Lung (tissue), 12 donors: ENCODE measurements around the gene IFITM10. TPM values are rescaled to one million over a fixed set of nuclear protein-coding genes. Genes with fewer than 3 reads are reported as not detected.

Experiments used
- ATAC-seq: fragments of 200-7000 bp; cut with Tn5 transposase; one replicate; pipeline ENCODE4 v1.9.1; 2020; ENCODE audit warnings: moderate number of reproducible peaks; ENCODE audit not compliant: insufficient read depth, low FRiP score
- DNase-seq, 3 donors: peaks; one replicate each; pipeline ENCODE4 v3.0.0-alpha.2; 2013 to 2017
- H3K27ac ChIP-seq, 2 donors: one replicate each; pipeline ENCODE4 v1.5.1; 2013; ENCODE audit warnings: mild to moderate bottlenecking in 2 of 2, moderate library complexity in 2 of 2, control low read depth in 1 of 2, inconsistent platforms in 1 of 2, low read depth in 1 of 2, low read length in 1 of 2
- H3K27me3 ChIP-seq, 3 donors: one replicate each; pipeline ENCODE4 v1.5.1; 2013; ENCODE audit warnings: low read length in 2 of 3; ENCODE audit not compliant: control insufficient read depth in 3 of 3, insufficient read depth in 3 of 3
- H3K36me3 ChIP-seq, 4 donors: one replicate each; pipeline ENCODE4 v1.5.1; 2013; ENCODE audit warnings: low read length in 4 of 4, mild to moderate bottlenecking in 1 of 4, moderate library complexity in 1 of 4; ENCODE audit not compliant: control insufficient read depth in 4 of 4, insufficient read depth in 4 of 4
- H3K4me1 ChIP-seq, 5 donors: one replicate each; pipeline ENCODE4 v1.5.1; 2013; ENCODE audit warnings: low read length in 5 of 5, mild to moderate bottlenecking in 2 of 5, moderate library complexity in 1 of 5; ENCODE audit not compliant: control insufficient read depth in 5 of 5, insufficient read depth in 5 of 5
- H3K4me3 ChIP-seq: one replicate; pipeline ENCODE4 v1.5.1; 2013; ENCODE audit warnings: mild to moderate bottlenecking, control low read depth, moderate library complexity
- H3K9ac ChIP-seq, 2 donors: one replicate each; pipeline ENCODE4 v1.5.1; 2013; ENCODE audit warnings: low read length in 2 of 2, control low read depth in 1 of 2; ENCODE audit not compliant: insufficient read depth in 1 of 2
- H3K9me3 ChIP-seq, 4 donors: one replicate each; pipeline ENCODE4 v1.5.1; 2013; ENCODE audit warnings: low read length in 3 of 4, mild to moderate bottlenecking in 1 of 4, moderate library complexity in 1 of 4; ENCODE audit not compliant: control insufficient read depth in 4 of 4, insufficient read depth in 3 of 4
- CTCF ChIP-seq: IDR thresholded peaks from 2 replicates; pipeline ENCODE4 v1.5.1; 2012; ENCODE audit warnings: mild to moderate bottlenecking; ENCODE audit errors: control extremely low read depth, extremely low read depth
- WGBS, 2 donors: extraction: QIAGEN DNeasy Blood & Tissue Kit; methylation state at CpG; one replicate each; pipeline ENCODE4 v1.1.7; 2013; 5-methylcytosine and 5-hydroxymethylcytosine counted together
- polyA plus RNA-seq, 2 donors: library from polyadenylated mRNA; stranded (reverse); fragments of 200-250 nt; gene quantifications; one replicate each; pipeline ENCODE4 v1.2.1, GENCODE V29; 2013
- total RNA-seq, 2 donors: library from RNA; depleted of rRNA in 1 of 2; stranded (reverse); fragments of >200 nt in 1 of 2; gene quantifications; one replicate each; pipeline ENCODE4 v1.2.1, GENCODE V29; 2014 to 2021
- donor health status: control.
- donor health status: control.
- donor health status: Bipolar disorder and iron deficiency.
- donor health status: healthy.
- donor health status: DM: yes; HTN: yes; CAD: no.

The IFITM10 gene
- total and polyA plus RNA-seq, 4 donors = 0.40 to 18.8 (median 2.7) TPM

- peaks cover 0 to 2% (median 0%) of the 10 kb centered on the region in 4 donors for H3K9me3 ChIP-seq
- no peak overlapping the region for H3K9ac ChIP-seq
- WGBS, 2 donors = 76 to 86% methylated on average over 18 of the region's 18 CpGs
- H3K4me3 ChIP-seq = no peak overlapping the region
- no peaks in the 10 kb centered on the region for H3K36me3 ChIP-seq
- H3K27me3 ChIP-seq = peaks cover 0 to 38% (median 15%) of the 10 kb centered on the region in 3 donors
- H3K27ac ChIP-seq = no peak overlapping the region
- DNase-seq (no peak), ATAC-seq (no peak)
- H3K4me1 ChIP-seq = peaks cover 0 to 10% (median 0%) of the 10 kb centered on the region in 5 donors
- no peak for TF ChIP-seq CTCF
These were observed 5.3 kb downstream of the IFITM10 start for GRCh38 chr11:1744891-1745700.

DNA sequence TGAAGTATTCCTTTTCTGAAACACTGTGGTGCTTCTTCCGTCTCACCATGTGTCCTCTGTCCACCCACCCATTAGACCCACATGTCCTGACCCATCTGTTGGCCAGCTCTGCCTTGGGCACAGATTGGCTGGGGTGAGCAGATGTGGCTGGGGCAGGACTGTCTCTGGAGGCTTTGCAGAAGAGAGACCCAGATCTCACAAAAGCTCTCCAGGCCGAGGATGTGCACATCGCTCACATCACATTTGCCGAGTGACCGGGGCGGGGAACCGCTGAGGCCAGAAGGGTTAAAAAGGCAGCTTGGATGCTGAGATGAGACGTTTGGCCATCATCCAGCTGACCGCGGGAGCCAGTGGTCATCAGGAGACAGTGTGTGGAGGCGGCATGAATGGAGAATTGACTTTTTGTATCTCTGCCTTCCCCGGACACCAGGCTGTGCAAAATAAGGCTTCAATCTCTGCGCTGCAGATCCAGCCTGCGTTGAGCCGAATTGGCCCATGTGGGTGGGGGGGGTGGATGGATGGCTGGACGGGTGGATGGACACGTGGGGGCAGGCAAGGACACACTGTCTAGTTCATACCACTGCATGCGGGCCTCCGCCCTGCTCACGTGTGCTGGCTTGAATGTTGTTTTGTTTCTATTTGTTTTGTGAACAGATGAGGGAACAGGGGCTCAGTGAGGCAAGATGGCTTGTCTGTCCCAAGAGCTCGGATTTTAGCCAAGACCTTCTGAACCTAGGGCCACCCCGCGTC is 6.1 kb downstream of the IFITM10 start:
- Histone ChIP-seq H3K9me3 (peaks cover 0 to 2% (median 0%) of the 10 kb centered on the region in 4 donors), H3K27ac (no peak overlapping the region), H3K4me1 (peaks cover 0 to 4% (median 0%) of the 10 kb centered on the region in 5 donors), H3K36me3 (no peaks in the 10 kb centered on the region), H3K4me3 (no peak overlapping the region), H3K9ac (no peak overlapping the region), H3K27me3 (peaks cover 0 to 32% (median 9%) of the 10 kb centered on the region in 3 donors)
- no peak for TF ChIP-seq CTCF
- ATAC-seq (no peak), DNase-seq (no peak)
- WGBS, 2 donors = 67 to 87% methylated on average over 23 of the region's 23 CpGs

DNA sequence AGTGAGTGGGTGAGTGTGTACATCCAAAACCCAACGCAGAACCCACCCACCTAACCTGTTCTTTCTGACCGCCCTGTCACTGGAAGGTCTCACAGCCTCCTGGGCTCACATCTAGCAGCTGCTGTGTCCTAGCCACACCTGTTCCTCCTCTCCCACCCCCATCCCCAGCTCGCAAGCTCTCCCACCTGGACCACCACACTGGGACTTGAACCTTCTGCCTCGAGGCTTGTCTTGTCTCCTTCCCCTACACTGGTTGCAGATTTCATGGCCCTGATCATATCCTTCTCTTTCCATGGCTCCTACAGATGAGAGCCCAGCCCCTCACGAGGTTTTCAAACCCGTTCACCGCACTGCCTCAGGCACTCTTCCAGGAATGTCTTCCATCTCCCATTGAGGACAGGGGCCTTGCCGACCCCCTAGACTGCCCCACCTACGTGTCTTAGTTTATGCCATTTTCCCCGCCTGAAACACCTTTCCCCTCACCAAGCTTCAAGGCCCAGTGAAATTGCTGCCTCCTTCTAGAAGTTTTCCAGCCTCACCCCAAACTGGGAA is 6.7 kb downstream of the IFITM10 start:
- peaks cover 0 to 32% (median 9%) of the 10 kb centered on the region in 3 donors for H3K27me3 ChIP-seq
- H3K4me1 ChIP-seq = peaks cover 0 to 3% (median 0%) of the 10 kb centered on the region in 5 donors
- DNase-seq = no peak
- WGBS, 2 donors = 84 to 91% methylated on average over 10 of the region's 10 CpGs
- no peak overlapping the region for H3K9ac ChIP-seq
- no peak for TF ChIP-seq CTCF
- H3K36me3 ChIP-seq = no peaks in the 10 kb centered on the region
- no peak overlapping the region for H3K4me3 ChIP-seq
- H3K9me3 ChIP-seq = peaks cover 0 to 2% (median 0%) of the 10 kb centered on the region in 4 donors
- H3K27ac ChIP-seq = no peak overlapping the region
- no peak for ATAC-seq
